Activated CD8-positive, alpha-beta memory T cell treated with anti-CD3 and anti-CD28 coated beads for 1 hour (primary cell): ENCODE data around the gene ZNF622.
"Not testable (repeated sequence)": the region's sequence is repeated elsewhere in the genome, so short reads cannot be mapped to it uniquely, and the experiment has no call there.

Experiments used
- DNase-seq, 2 donors: peaks; one replicate each; pipeline ENCODE4 v3.0.0-alpha.2; 2020; ENCODE audit warnings: low read depth in 1 of 2; ENCODE audit errors: extremely low read depth in 1 of 2

ZNF622 gene

DNA sequence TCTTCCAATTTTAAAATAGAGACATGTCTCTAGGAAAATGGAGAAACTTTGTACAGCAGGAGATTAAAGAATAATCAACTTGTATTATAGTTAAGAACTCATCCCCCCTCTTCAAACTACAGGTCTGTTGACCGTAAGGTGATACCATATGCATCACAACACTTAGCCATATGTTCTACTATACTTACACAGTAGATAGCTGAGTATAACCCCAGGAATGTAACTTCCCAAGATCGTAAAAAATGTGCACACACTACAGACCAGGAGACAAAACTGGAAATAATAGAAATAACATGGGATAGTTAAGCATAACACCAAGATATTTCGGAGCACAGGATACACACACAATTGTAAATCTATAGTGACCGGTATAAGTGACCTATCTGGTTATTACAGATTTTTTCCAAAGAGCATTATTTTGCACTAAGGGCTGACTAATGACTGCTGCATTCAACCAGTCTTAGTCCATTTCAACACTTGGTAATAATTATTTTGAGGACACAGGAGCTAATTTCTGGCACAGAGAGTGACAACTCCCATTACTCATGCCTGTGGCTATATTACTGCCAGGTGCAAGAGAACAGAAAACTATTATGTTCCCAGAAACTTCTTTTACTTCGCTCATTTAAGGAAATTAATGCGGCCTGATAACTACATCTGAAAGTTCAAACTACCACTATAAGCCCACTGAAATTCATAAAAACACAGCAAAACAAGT is 15.4 kb upstream of the ZNF622 start:
- no peak for DNase-seq

DNA sequence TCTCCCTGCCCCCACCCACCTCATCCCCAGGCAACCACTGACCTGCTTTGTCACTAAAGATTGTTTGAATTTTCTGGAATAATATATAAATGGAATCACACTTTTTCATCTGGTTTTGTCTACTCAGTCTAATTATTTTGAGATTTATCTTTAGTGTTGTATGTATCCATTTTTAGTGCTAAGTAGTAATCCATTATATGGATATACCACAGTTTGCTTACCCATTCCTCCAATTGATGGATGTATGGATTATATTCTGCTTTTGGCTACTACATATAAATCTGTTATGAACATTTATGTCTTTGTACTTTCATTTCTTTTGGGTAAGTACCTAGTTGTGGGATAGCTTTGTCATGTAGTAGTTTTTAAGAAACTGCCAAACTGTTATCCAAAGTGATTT is 14.5 kb upstream of the ZNF622 start:
- no peak for DNase-seq

DNA sequence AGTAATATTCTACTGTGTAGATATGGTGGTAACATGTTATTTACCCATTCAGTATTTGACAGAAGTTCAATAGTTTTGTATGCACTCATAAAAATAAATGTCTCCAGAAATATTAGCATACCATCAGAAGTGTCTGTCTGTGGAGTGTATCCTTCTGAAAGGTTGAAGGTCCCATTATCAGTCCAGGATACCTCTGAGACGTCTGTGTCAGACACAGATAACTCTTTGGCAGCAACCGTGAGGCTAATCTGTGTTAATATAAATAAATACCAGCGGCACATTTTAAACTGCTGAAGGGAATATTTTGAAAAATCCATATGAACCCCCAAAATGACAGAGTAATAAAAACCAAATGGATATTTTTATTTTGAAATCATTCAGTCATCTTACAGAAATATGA is 11.9 kb upstream of the ZNF622 start:
- DNase-seq: no peak

DNA sequence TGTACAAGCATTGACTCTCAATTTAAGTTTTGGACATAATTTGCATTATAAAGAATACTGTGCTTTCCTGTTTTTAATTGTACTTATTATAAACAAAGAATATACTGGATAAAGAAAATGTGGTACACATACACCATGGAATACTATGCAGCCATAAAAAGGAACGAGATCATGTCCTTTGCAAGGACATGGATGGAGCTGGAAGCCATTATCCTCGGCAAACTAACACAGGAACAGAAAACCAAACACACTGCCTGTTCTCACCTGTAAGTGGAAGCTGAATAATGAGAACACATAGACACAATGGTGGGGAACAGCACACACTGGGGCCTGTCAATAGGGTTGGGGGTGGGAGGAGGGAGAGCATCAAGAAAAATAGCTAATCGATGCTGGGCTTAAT is 10.8 kb upstream of the ZNF622 start:
- not testable (repeated sequence) for DNase-seq

DNA sequence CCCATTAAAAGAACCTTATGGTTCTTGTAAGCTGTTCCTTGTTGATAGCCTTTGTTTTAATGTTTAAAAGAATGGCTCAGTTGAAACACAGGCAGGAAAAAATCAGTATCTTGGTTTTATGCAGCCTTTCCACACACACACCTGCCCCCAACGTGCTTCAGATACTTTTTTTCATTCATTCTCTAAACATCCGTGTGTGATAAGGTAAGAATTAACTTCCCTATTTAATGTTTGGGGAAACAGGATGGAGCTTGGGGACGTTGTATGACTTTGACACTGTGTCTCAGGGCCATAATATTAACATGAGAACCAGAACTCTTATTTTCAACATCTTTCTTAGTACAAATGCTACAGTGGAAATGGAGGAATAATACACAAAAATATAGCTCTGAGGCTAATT is 5.8 kb upstream of the ZNF622 start:
- no peak for DNase-seq

DNA sequence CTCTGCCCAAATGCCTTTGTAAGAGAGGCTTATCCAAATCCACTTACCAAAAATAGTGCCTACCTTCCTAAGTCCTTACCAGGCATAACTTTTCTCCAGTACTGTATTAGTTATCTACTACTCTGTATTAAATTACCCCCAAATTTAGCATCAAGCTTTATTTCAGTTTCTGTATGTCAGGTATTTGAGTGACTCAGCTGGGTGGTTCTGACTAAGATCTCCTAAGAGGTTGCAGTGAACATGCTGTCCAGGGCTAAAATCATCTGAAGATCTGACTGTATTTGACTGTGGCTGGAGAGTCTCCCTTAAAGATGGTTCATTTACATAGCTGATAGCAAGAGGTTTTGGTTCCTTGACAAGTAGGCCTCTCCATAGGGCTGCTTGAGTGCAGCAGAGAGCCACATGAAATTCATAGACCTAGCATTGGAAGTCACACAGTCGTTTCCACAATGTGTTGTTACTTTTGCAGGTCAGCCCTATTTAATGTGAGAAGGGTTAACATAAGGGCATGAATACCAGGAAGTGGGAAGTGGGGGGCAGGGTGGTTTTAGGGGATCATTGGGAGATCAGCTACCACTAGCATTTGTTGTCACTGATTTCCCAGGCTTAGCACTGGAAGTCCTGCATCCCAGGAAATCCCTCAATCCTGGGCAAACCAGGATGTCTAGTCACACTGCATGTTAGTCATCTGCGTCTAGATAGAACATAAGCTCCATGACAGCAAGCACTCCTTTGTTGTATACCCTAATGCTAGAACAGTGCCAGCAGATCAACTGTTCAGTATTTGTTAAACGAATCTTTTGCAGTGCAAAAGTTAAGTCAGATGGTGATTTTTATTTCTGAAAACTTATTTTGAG is 2.0 kb upstream of the ZNF622 start:
- no peak for DNase-seq

DNA sequence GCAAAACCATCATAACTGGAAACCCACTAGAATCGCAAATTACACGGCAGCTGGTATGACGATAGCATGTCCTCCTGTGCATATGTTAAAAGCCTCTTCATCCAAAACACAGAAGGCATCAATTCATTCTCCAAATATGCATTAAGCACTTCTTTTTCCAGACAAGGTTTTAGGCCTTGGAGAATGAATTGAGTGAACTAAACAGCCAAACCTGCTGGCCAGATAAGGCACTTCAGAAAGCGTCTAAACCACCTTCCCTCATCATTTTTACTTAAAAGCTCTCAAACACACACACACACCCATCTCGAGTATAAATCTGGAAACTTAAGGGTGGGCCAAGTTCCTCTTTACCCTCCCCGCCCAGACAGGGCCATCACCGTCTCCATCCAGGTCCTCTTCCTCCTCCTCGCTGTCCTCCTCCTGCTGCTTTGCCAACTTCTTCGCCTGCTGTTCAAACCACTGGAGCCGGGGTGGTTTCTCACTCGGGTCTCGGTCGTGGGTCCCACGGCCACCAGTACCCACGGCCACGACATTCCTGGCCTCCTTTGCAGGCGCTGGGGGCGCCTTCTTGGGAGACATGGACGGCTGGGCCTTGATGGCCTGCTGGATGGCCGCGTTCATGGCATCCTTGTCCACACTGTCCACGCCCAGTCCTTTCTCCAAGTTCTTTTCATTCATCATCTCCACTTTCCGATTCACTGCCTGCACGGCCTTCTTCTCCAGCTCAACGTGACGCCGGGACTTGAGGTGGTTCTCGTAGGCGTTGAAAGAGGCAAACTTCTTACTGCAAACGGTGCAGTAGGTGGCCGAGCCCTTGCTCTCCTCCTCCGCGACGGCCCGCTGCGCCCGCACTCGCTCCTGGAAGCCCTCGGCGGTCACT is 696 bp downstream of the ZNF622 start:
- no peak for DNase-seq

DNA sequence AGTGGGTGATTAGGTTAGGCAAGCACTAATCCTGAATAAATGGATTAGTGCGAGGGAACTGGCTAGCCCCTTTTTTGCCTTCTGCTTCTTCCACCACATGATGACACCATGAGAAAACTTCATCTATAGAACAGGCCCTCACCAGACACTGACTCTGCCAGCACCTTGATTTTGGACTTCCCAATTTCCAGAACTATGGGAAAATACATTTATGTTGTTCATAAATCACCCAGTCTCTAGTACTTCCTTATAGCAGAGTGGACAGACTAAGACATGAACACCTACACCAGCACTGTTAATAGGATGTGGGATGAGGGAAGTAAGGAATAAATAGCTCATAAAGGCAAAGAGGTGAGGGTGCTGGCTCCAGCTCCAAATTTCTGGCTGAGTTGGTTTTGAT is 1.4 kb downstream of the ZNF622 start:
- no peak for DNase-seq

DNA sequence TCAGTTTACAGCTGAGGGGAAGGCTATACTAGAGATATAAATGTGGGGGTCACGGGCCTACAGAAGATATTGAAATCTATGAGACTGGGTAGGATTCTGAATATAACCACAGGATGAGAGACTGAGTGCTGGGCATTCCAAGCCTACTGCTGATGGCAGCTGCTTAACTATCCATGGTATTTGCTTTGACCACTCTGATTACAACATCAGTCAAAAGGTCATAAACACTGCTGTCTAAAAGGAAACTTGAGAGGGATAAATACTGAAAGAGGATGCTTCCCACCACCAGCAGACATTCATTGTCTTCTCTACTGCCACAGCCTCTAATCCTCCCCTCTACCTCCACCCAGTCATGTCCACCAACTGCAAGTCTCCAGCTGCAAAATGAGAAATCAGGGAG is 3.8 kb downstream of the ZNF622 start:
- DNase-seq: no peak

DNA sequence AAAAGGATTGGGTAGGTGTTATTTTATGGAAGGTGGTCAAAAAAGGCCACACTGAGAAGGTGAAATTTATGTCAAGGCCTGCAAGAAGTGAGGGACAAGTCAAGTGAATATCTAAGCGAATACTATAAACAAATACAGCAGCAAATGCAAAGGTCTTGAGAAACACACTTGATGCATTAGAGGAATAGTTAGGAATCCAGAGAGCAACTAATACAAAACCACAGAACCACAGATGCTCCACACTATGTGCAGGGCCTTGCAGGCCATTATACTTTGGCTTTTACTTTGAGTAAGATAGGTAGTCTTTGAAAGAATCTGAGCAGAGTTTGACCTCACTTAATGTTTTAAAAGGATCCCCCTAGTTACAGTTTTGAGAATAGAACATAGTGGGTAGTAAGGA is 4.6 kb downstream of the ZNF622 start:
- no peak for DNase-seq

DNA sequence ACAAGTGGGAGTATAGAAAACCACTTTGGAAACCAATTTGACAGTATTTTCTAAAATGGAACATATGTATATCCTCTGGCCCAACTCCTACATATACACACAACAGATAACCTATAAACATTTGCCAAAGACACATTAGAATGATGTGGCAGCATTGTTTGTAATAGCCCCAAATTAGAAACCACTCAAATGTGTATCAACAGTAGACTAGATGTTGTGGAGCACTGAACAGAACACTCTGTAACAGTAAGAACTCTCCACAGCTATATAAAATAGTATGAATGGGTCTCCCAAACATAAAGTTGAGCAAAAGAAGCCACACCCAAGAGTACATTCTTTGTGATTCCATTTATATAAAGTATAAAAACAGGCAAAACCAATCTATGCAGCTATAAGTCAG is 6.1 kb downstream of the ZNF622 start:
- no peak for DNase-seq

DNA sequence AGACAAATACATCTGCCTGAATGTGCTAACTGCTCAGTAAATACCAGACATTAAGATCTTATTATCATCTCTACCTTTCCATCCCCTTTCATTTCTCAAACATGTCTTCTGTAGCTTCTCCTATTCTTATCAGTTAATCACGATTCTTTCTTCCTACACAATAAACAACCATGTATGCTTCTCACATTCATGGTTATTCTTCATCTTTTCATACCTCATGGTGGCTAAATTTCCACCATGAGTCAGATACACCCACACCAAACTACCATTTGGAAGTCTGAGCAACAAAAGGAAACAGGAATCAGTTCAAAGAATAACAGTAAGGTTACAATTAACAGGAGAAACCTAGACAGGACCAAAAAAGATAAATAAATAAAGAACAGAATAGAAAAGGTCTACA is 7.7 kb downstream of the ZNF622 start:
- DNase-seq: no peak

DNA sequence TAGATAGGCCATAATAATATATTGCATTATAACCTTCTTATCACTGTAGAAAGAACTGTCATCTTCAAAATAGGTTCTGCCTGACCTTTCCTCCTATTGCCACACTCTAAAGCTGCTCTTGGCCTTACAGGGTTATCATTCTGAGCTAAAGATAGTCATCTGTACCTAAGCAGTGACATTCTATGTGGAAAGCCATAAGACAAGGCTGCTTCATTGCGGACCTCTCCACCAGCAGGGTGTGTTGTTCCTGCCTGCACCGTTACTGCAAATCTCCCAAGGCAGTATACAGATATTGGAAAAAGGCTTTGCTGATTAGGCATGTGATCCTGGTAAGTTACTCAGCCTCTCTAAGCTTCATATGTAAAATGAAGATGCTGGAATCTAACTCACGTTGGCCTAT is 8.1 kb downstream of the ZNF622 start:
- no peak for DNase-seq

DNA sequence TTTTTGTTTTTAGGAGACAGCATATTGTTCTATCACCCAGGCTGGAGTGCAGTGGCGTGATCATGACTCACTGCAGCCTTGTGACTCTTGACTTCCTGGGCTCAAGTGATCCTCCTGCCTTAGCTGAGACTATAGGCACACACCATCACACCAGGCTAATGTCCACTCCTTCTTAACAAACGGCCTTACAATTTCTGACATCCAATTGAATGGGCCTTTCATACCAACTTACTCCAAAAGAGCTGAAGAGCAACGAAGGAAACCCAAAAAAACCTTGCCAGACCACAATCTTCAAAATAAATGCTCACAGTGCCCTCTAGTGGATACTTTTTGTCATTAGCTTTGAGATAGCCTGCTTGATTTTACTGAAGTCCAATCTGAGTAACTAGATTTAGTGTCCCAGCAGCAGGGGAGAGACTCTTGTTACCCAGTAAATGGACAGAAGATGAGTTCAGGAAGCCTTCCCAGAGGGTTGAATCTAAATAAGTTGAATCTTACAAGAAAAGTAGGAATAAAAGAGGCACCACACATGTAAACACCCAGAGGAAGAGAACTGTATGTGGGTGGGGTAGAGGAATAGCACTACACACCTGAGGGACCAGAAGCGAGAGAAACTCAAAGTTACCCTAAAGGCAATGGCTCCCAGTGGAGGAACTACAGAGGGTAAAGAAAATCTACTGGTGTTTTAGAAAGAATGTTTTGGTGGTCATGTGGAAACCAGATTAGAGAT is 9.3 kb downstream of the ZNF622 start:
- DNase-seq: no peak

DNA sequence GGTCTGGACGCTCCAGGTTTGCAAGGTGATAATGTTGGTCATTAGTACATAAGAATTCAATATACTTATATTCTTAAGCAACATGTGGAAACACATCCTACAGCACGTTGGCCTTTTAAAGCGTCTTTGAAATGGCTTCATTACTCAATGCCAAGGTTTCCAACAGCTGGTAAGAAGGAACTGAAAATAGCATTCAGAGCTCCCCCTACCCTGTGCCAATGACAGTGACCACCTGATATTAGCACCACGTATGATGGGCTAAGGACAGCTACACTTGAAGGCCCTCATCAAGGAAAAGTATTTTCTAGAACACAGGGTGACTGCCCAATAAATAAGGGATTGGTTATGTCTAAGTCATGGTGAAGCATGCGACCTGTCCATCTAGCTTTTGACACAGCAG is 9.9 kb downstream of the ZNF622 start:
- no peak for DNase-seq

DNA sequence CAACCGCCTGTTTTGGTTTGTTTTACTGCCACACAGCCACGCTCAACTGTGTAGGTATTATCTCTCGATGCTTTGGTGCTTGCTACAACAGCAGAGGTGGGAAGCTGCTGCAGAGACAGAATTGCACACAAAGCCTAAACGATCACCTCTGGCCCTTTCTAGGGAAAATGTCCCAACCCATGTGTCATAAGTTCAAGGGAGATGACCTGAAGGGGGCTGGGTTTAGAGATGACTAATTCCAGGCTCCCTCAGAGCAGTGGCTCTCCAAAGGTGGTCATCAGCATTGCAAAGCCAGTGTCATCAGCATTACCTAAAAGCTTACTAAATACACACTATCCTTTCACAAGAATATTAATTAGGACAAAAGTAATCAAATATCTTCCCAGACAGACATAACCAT is 10.9 kb downstream of the ZNF622 start:
- DNase-seq: no peak

DNA sequence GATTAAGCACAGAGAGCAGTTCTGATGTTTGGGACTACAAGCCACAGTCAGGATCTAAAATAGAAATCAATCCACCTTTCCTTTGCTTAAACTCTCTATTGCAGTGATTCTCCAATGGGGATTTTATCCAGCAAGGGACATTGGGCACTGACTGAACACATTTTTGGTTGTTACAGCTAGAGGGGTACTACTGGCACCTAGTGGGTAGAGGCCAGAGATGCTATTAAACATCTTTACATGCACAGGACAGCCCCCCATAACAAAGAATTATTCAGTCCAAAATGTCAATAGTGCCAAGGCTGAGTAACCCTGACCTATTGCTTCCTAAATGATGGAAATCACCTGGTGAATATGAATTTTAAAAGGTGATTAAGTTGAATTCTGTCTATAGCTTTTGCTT is 12.0 kb downstream of the ZNF622 start:
- no peak for DNase-seq

DNA sequence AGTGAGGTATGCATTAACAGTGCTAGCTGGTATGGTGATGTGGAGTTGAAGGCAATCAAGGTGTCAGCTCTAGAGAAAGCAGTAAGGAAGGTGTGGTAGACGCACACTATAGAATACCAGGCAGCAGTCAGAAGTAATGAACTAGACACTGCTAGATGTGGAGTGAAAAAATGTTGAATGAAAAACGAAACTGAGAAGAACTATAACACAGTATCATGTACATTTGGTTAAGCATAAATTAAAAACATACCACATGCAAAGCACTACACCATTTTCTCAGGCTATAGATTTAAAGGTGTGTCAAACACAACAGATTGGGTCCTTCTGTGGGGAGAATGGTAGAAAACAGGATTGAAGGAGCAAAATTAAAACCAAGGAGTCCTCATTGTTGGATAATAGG is 15.4 kb downstream of the ZNF622 start:
- DNase-seq: no peak

DNA sequence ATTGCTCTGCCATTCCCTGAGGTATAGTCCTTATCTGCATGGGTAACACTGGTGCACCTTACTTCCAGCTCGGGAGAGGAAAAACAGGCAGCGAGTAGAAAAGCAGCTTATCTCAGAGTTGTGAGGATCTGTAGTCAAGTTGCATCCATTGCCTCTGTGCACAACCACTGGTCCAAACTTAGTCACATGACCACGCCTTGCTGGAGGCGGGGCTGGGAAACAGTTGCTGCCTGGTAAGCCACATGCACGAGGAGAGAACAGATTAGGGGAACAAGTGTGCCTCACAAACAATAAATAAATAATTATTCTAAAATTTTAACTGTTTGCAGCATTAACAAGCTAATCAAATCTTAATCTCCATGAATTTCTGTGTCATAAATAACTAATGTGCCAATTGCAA is 18.6 kb downstream of the ZNF622 start:
- no peak for DNase-seq

DNA sequence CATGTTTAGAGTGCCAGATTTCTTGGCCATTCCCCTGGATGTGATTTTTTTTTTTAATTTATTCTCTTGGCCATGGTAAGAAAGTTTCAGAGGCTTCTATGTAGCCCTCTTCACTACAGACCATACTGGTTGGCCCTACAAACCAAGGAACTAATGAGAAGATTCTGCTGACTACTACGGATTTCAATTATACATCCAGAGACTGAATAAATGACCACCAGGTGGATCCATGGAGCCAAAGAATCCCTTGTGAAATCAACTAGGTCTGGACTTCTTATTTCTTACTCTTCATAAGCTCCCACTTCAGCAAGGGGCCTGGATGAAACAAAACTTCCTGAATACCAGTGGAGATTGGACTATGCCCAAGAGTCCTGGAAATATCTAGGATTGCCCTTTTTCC is 27.6 kb downstream of the ZNF622 start:
- no peak for DNase-seq
